ENCODE results near the gene MAGI1.
"Not testable (repeated sequence)": the region's sequence is repeated elsewhere in the genome, so short reads cannot be mapped to it uniquely, and the experiment has no call there.

The MAGI1 gene

GRCh38 chr3:65537109-65537508 lies 501.6 kb downstream of the MAGI1 start:
- DNase-seq (ENCODE audit: extremely low spot score, insufficient read length, low read depth) (no peak), FAIRE-seq (no peak)

- FAIRE-seq (no peak), DNase-seq (ENCODE audit: extremely low spot score, insufficient read length, low read depth) (no peak)
These were observed 503.5 kb downstream of the MAGI1 start for GRCh38 chr3:65535260-65535659.

- no peak for FAIRE-seq
- no peak for DNase-seq (ENCODE audit: extremely low spot score, insufficient read length, low read depth)
These were observed 503.9 kb downstream of the MAGI1 start for GRCh38 chr3:65534805-65535204.

- DNase-seq (ENCODE audit: extremely low spot score, insufficient read length, low read depth): no peak
- no peak for FAIRE-seq
These were observed 506.0 kb downstream of the MAGI1 start for GRCh38 chr3:65532749-65533148.

- DNase-seq (ENCODE audit: extremely low spot score, insufficient read length, low read depth) (no peak), FAIRE-seq (no peak)
These were observed 506.5 kb downstream of the MAGI1 start for GRCh38 chr3:65532215-65532614.

- FAIRE-seq (no peak), DNase-seq (ENCODE audit: extremely low spot score, insufficient read length, low read depth) (no peak)
These were observed 507.2 kb downstream of the MAGI1 start for GRCh38 chr3:65531499-65531898.

- no peak for DNase-seq (ENCODE audit: extremely low spot score, insufficient read length, low read depth)
- no peak for FAIRE-seq
These were observed 512.1 kb downstream of the MAGI1 start for GRCh38 chr3:65526656-65527055.

GRCh38 chr3:65524584-65524983 lies 514.1 kb downstream of the MAGI1 start:
- DNase-seq (ENCODE audit: extremely low spot score, insufficient read length, low read depth): no peak
- FAIRE-seq: no peak

- DNase-seq (ENCODE audit: extremely low spot score, insufficient read length, low read depth): no peak
- no peak for FAIRE-seq
These were observed 514.8 kb downstream of the MAGI1 start for GRCh38 chr3:65523878-65524277.

- FAIRE-seq: no peak
- no peak for DNase-seq (ENCODE audit: extremely low spot score, insufficient read length, low read depth)
These were observed 517.7 kb downstream of the MAGI1 start for GRCh38 chr3:65521032-65521431.

GRCh38 chr3:65516998-65517397 lies 521.7 kb downstream of the MAGI1 start:
- DNase-seq (ENCODE audit: extremely low spot score, insufficient read length, low read depth) (no peak), FAIRE-seq (no peak)

GRCh38 chr3:65514317-65514716 lies 524.4 kb downstream of the MAGI1 start:
- FAIRE-seq; DNase-seq (ENCODE audit: extremely low spot score, insufficient read length, low read depth): not testable (repeated sequence)

- not testable (repeated sequence) for FAIRE-seq; DNase-seq (ENCODE audit: extremely low spot score, insufficient read length, low read depth)
These were observed 529.3 kb downstream of the MAGI1 start for GRCh38 chr3:65509423-65509794.

GRCh38 chr3:65508750-65509422 lies 529.8 kb downstream of the MAGI1 start:
- DNase-seq (ENCODE audit: extremely low spot score, insufficient read length, low read depth) (no peak), FAIRE-seq (no peak)

GRCh38 chr3:65507437-65507836 lies 531.3 kb downstream of the MAGI1 start:
- FAIRE-seq (no peak), DNase-seq (ENCODE audit: extremely low spot score, insufficient read length, low read depth) (no peak)

- no peak for FAIRE-seq
- DNase-seq (ENCODE audit: extremely low spot score, insufficient read length, low read depth): no peak
These were observed 534.9 kb downstream of the MAGI1 start for GRCh38 chr3:65503776-65504175.

- no peak for FAIRE-seq
- no peak for DNase-seq (ENCODE audit: extremely low spot score, insufficient read length, low read depth)
These were observed 536.2 kb downstream of the MAGI1 start for GRCh38 chr3:65502526-65502925.

- FAIRE-seq (no peak), DNase-seq (ENCODE audit: extremely low spot score, insufficient read length, low read depth) (no peak)
These were observed 538.1 kb downstream of the MAGI1 start for GRCh38 chr3:65500398-65501306.

- no peak for DNase-seq (ENCODE audit: extremely low spot score, insufficient read length, low read depth)
- FAIRE-seq: no peak
These were observed 540.9 kb downstream of the MAGI1 start for GRCh38 chr3:65497846-65498245.

- FAIRE-seq: no peak
- DNase-seq (ENCODE audit: extremely low spot score, insufficient read length, low read depth): no peak
These were observed 541.5 kb downstream of the MAGI1 start for GRCh38 chr3:65497236-65497635.

- DNase-seq (ENCODE audit: extremely low spot score, insufficient read length, low read depth) (no peak), FAIRE-seq (no peak)
These were observed 544.8 kb downstream of the MAGI1 start for GRCh38 chr3:65493938-65494337.
